ENCODE measurements around the gene ARHGAP4. TPM values are rescaled to one million over a fixed set of nuclear protein-coding genes. Genes with fewer than 3 reads are reported as not detected.

The ARHGAP4 gene
- total and polyA plus RNA-seq, 2 of the 4 experiments (the other 2 are of a cell fraction) = 0.18 to 0.72 TPM

DNA sequence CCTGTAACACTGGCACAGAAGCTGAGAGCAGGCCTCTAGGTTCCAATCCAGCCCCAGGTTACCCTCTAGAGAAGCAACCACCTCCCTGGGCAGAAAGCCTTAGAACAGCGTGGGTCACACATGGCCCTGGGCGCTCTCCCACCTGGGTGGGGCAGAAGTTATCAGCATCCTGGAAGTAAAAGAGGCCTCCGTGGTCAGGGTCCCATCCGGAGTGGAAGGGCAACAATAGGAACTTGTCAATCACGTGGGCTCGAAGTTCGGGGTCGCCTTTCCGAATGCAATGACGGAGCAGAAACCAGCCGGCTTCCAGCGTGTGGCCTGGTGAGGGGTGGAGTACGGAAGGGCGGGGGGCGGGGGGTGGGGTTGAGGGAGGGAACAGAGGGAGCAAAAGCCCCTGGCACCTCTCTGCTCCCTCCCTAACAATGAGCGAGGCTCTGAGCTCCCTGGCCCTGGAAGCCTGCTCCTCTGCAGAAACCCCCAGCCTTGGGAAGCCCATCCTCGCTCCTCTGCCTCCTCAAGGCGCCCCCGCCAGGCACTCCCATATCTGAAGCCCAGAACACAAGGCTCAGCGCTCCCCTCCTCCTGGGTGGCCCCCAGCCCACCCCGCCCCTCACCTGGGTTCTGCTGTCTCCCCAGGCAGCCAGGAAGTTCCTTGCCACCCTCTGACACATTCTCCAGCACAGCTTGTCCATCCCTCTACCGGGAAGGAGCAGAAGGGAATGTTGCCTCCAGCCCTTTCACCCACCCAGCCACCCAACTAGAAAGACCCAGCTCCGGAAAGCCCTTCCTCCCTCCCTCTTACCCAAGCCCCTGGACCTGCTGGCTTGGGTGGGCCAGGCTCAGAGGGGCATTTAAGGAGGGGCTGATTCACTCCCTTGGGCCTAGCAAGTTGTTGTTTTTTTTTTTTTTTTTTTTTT, 15.5 kb upstream of the ARHGAP4 start:
- no peaks in the 10 kb centered on the region for H3K9me1 ChIP-seq (ENCODE audit: insufficient read depth, low read length)
- H4K20me1 ChIP-seq (ENCODE audit: insufficient read depth, low read length) = no peaks in the 10 kb centered on the region
- BruUV-seq (replicated peaks) = no TSS peak
- dilution Hi-C loops (cut with HindIII; ENCODE audit: low sequenced_read_pairs, unreplicated experiment) (no loop called here), in situ Hi-C loops (cut with MboI; ENCODE audit: low sequenced_read_pairs) (no loop called here), intact Hi-C loops (cut with micrococcal nuclease) (no loop called here)
- H4K5ac ChIP-seq (ENCODE audit: low read depth, low read length) = no peak overlapping the region
- H3K23ac ChIP-seq (ENCODE audit: low read depth, low read length) = no peak overlapping the region
- H3K9ac ChIP-seq (ENCODE audit: low read depth, low read length) = no peak overlapping the region
- H4K91ac ChIP-seq (ENCODE audit: insufficient read depth, low read depth, low read length) = no peak overlapping the region
- no peaks in the 10 kb centered on the region for H3K36me3 ChIP-seq (ENCODE audit: control insufficient read depth, insufficient read depth, low read length)
- ChIA-PET CTCF (no interaction called here), POLR2A (ENCODE audit: unreplicated experiment) (no interaction called here)
- no peaks in the 10 kb centered on the region for H3K79me1 ChIP-seq (ENCODE audit: low read depth in 1 of 2, low read length in 2 of 2)
- ATAC-seq (ENCODE audit: low read depth) (no peak), DNase-seq (no peak)
- H3K27me3 ChIP-seq (ENCODE audit: control insufficient read depth, insufficient read depth, low read length) = peaks cover 3% of the 10 kb centered on the region; the same call in 1 of the 2 replicates
- no peak overlapping the region for H3K4ac ChIP-seq (ENCODE audit: low read depth, low read length)
- no peak overlapping the region for H3K4me2 ChIP-seq (ENCODE audit: low read depth, low read length)
- H2BK120ac ChIP-seq (ENCODE audit: low read depth, low read length) = no peak overlapping the region
- TF ChIP-seq, protein P1, sequence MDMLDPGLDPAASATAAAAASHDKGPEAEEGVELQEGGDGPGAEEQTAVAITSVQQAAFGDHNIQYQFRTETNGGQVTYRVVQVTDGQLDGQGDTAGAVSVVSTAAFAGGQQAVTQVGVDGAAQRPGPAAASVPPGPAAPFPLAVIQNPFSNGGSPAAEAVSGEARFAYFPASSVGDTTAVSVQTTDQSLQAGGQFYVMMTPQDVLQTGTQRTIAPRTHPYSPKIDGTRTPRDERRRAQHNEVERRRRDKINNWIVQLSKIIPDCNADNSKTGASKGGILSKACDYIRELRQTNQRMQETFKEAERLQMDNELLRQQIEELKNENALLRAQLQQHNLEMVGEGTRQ (IDR thresholded peaks at IDR 0.05; ENCODE audit: low read depth, low read length) = no peak
- no peak for TF ChIP-seq SMC3 (IDR thresholded peaks at IDR 0.05; ENCODE audit: low read depth, low read length)
- TF ChIP-seq POLR2A (IDR thresholded peaks at IDR 0.05; ENCODE audit: low read depth, low read length) = no peak
- TF ChIP-seq RFX5 (IDR thresholded peaks at IDR 0.05; ENCODE audit: low read depth, low read length) = no peak
- no peak for TF ChIP-seq RAD21 (IDR thresholded peaks at IDR 0.05; ENCODE audit: low read length)
- no peak for TF ChIP-seq RCOR1 (IDR thresholded peaks at IDR 0.05; ENCODE audit: insufficient replicate concordance, low read length)
- TF ChIP-seq, protein P2, sequence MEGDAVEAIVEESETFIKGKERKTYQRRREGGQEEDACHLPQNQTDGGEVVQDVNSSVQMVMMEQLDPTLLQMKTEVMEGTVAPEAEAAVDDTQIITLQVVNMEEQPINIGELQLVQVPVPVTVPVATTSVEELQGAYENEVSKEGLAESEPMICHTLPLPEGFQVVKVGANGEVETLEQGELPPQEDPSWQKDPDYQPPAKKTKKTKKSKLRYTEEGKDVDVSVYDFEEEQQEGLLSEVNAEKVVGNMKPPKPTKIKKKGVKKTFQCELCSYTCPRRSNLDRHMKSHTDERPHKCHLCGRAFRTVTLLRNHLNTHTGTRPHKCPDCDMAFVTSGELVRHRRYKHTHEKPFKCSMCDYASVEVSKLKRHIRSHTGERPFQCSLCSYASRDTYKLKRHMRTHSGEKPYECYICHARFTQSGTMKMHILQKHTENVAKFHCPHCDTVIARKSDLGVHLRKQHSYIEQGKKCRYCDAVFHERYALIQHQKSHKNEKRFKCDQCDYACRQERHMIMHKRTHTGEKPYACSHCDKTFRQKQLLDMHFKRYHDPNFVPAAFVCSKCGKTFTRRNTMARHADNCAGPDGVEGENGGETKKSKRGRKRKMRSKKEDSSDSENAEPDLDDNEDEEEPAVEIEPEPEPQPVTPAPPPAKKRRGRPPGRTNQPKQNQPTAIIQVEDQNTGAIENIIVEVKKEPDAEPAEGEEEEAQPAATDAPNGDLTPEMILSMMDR (conservative IDR thresholded peaks at IDR 0.05; ENCODE audit: low read depth, low read length) = no peak
- no peak overlapping the region for H2BK20ac ChIP-seq (ENCODE audit: low read depth, low read length)
- H2AK5ac ChIP-seq (ENCODE audit: low read depth, low read length) = no peak overlapping the region
- no peak overlapping the region for H3K4me3 ChIP-seq (ENCODE audit: insufficient read depth, low read depth, low read length)
- H3K4me1 ChIP-seq (ENCODE audit: control insufficient read depth, insufficient read depth, low read length) = no peaks in the 10 kb centered on the region
- 43% methylated on average over 5 of the region's 23 CpGs; no CpG with 5 or more reads in 1 of the 2 experiments for WGBS, 2 experiments (ENCODE audit: extremely low coverage in 2 of 2, insufficient read length in 1 of 2)
- no peak overlapping the region for H2BK5ac ChIP-seq (ENCODE audit: low read depth, low read length, poor library complexity, severe bottlenecking)
- H2AFZ ChIP-seq (replicated peaks; ENCODE audit: low read length, poor library complexity) = no peak overlapping the region
- H3K56ac ChIP-seq (ENCODE audit: extremely low read depth, insufficient read depth, low read length) = no peak overlapping the region
- no peak overlapping the region for H3K27ac ChIP-seq (ENCODE audit: insufficient read depth, low read length)
- H2AK9ac ChIP-seq (replicated peaks; ENCODE audit: low read depth, low read length, poor library complexity) = no peak overlapping the region
- H3K18ac ChIP-seq (ENCODE audit: low read depth, low read length) = no peak overlapping the region
- H2BK15ac ChIP-seq (ENCODE audit: low read depth, low read length) = no peak overlapping the region
- H3K9me3 ChIP-seq (ENCODE audit: control insufficient read depth, insufficient read depth, low read length) = no peaks in the 10 kb centered on the region
- H3K14ac ChIP-seq (replicated peaks; ENCODE audit: low read depth, low read length) = no peak overlapping the region
- no peak overlapping the region for H4K8ac ChIP-seq (ENCODE audit: low read depth in 2 of 2, low read length in 2 of 2)

Data from IMR-90 (cell line).